ENCODE measurements around the gene ADAR. TPM values are rescaled to one million over a fixed set of nuclear protein-coding genes. Genes with fewer than 3 reads are reported as not detected.

Gene ADAR
- total and polyA plus RNA-seq, 10 donors: 25.6 to 249 (median 225) TPM

- intact Hi-C loops (cut with DNase I; ENCODE audit: low total_unique reads): no loop called here
- Histone ChIP-seq H3K4me3 (no peak overlapping the region), H3K4me1 (peaks cover 0 to 21% (median 12%) of the 10 kb centered on the region in 6 donors), H3K27ac (no peak overlapping the region), H3K9me3 (no peaks in the 10 kb centered on the region), H3K27me3 (replicated peaks in 1 of 7) (no peaks in the 10 kb centered on the region), H3K36me3 (peaks cover 4 to 100% (median 100%) of the 10 kb centered on the region in 6 donors)
- DNase-seq: no peak
- TF ChIP-seq, protein P1, sequence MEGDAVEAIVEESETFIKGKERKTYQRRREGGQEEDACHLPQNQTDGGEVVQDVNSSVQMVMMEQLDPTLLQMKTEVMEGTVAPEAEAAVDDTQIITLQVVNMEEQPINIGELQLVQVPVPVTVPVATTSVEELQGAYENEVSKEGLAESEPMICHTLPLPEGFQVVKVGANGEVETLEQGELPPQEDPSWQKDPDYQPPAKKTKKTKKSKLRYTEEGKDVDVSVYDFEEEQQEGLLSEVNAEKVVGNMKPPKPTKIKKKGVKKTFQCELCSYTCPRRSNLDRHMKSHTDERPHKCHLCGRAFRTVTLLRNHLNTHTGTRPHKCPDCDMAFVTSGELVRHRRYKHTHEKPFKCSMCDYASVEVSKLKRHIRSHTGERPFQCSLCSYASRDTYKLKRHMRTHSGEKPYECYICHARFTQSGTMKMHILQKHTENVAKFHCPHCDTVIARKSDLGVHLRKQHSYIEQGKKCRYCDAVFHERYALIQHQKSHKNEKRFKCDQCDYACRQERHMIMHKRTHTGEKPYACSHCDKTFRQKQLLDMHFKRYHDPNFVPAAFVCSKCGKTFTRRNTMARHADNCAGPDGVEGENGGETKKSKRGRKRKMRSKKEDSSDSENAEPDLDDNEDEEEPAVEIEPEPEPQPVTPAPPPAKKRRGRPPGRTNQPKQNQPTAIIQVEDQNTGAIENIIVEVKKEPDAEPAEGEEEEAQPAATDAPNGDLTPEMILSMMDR (IDR thresholded peaks at IDR 0.05 in 8 of 11, conservative IDR thresholded peaks at IDR 0.05 in 3 of 11): no peak
- no peak for TF ChIP-seq POLR2AphosphoS5 (IDR thresholded peaks at IDR 0.05)
- TF ChIP-seq POLR2A (IDR thresholded peaks at IDR 0.05): no peak
- WGBS, 5 donors: 88 to 93% (median 88%) methylated on average over 10 of the region's 10 CpGs
These were observed 21.8 kb downstream of the ADAR start for GRCh38 chr1:154586231-154586630.

- Histone ChIP-seq H3K27me3 (replicated peaks in 1 of 7) (no peaks in the 10 kb centered on the region), H3K4me3 (no peak overlapping the region), H3K36me3 (peaks cover 4 to 100% (median 100%) of the 10 kb centered on the region in 6 donors), H3K9me3 (no peaks in the 10 kb centered on the region), H3K27ac (peak overlapping the region in 5 of 8 donors; percentile 2 to 60 (median 13)), H3K4me1 (peaks cover 0 to 25% (median 13%) of the 10 kb centered on the region in 6 donors)
- no peak for DNase-seq
- intact Hi-C loops (cut with DNase I; ENCODE audit: low total_unique reads): no loop called here
- TF ChIP-seq, protein P1 (IDR thresholded peaks at IDR 0.05 in 8 of 11, conservative IDR thresholded peaks at IDR 0.05 in 3 of 11): peak in 1 of 11 experiments; percentile 17
- TF ChIP-seq POLR2A (IDR thresholded peaks at IDR 0.05): no peak
- no peak for TF ChIP-seq POLR2AphosphoS5 (IDR thresholded peaks at IDR 0.05)
- 76 to 80% (median 79%) methylated on average over 9 of the region's 9 CpGs for WGBS, 5 donors
These were observed 23.6 kb downstream of the ADAR start for GRCh38 chr1:154584267-154584994.

GRCh38 chr1:154583773-154584172 lies 24.2 kb downstream of the ADAR start:
- Histone ChIP-seq H3K4me3 (no peak overlapping the region), H3K9me3 (no peaks in the 10 kb centered on the region), H3K27me3 (replicated peaks in 1 of 7) (no peaks in the 10 kb centered on the region), H3K4me1 (peaks cover 0 to 31% (median 16%) of the 10 kb centered on the region in 6 donors), H3K36me3 (peaks cover 4 to 100% (median 99%) of the 10 kb centered on the region in 6 donors), H3K27ac (peak overlapping the region in 5 of 8 donors; percentile 2 to 60 (median 13))
- intact Hi-C loops (cut with DNase I; ENCODE audit: low total_unique reads): no loop called here
- TF ChIP-seq, protein P1 (IDR thresholded peaks at IDR 0.05 in 8 of 11, conservative IDR thresholded peaks at IDR 0.05 in 3 of 11): no peak
- TF ChIP-seq POLR2AphosphoS5 (IDR thresholded peaks at IDR 0.05): peak in 1 of 3 donors; percentile 10
- WGBS, 5 donors: 55 to 81% (median 72%) methylated on average over 8 to 9 of the region's 9 CpGs
- DNase-seq: no peak

DNA sequence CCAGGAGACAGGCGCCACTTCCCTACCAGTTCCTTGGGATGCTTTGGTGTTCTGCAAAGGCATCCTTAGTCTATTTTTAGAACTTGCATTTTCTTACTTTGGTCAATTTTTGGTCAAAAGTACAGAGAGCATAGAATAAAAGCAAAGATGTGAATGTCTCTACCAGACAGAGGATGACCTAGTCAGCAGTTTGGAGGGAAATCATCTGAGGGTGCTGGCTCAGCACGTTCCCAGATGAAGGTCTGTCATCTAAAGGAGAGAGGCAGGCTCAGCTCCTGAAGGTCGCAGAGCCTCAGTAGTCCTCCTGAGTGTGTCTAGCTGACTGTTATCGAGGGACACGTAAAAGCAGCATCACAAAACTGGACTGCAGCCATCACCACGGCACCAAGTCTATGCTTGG lies 25.1 kb downstream of the ADAR start:
- Histone ChIP-seq H3K27ac (peak overlapping the region in 2 of 8 donors; percentile 40 to 60), H3K9me3 (no peaks in the 10 kb centered on the region), H3K4me1 (peaks cover under 1 to 40% (median 22%) of the 10 kb centered on the region in 6 donors), H3K27me3 (replicated peaks in 1 of 7) (no peaks in the 10 kb centered on the region), H3K4me3 (no peak overlapping the region), H3K36me3 (peaks cover 3 to 100% (median 94%) of the 10 kb centered on the region in 6 donors)
- no peak for DNase-seq
- TF ChIP-seq, protein P1 (IDR thresholded peaks at IDR 0.05 in 8 of 11, conservative IDR thresholded peaks at IDR 0.05 in 3 of 11): no peak
- no peak for TF ChIP-seq POLR2AphosphoS5 (IDR thresholded peaks at IDR 0.05)
- TF ChIP-seq POLR2A (IDR thresholded peaks at IDR 0.05): no peak
- WGBS, 5 donors: 78 to 92% (median 90%) methylated on average over 6 of the region's 6 CpGs
- intact Hi-C loops (cut with DNase I; ENCODE audit: low total_unique reads): no loop called here

Measured in spleen (tissue), 11 donors.